ENCODE measurements around the gene DNAAF5.

The DNAAF5 gene

GRCh38 chr7:726084-726853 is at the start of gene DNAAF5:
TSS of gene DNAAF5 (plus strand) at chr7:726699. CDS start at chr7:726721, 22 bp downstream.
- peak; percentile 73 to 80 for DNase-seq (ENCODE audit: low read depth in 2 of 2, low spot score in 1 of 2)

DNA sequence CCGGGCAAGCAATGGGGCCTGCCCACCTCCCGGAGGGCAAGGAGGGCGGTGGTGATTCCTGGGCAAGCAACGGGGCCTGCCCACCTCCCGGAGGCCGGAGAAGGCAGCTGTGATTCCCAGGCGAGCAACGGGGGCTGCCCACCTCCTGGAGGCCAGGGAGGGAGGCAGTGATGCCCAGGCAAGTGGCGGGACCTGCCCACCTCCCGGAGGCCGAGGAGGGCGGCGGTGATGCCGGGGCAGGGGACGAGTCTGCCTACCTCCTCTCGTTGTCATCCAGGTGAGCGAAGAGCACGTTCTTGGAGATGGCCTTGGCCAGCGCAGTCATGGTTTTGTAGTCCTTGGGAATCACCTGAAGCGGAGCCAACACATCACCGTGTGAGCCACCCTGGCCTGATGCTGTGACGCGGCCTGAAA is 49.5 kb upstream of the DNAAF5 start:
- DNase-seq (ENCODE audit: low read depth in 2 of 2, low spot score in 1 of 2): no peak

- DNase-seq (ENCODE audit: low read depth in 2 of 2, low spot score in 1 of 2): no peak
Measured at GRCh38 chr7:680411-681127, 45.9 kb upstream of the DNAAF5 start.

GRCh38 chr7:681551-682307 is 44.8 kb upstream of the DNAAF5 start:
- DNase-seq (ENCODE audit: low read depth in 2 of 2, low spot score in 1 of 2): no peak

DNA sequence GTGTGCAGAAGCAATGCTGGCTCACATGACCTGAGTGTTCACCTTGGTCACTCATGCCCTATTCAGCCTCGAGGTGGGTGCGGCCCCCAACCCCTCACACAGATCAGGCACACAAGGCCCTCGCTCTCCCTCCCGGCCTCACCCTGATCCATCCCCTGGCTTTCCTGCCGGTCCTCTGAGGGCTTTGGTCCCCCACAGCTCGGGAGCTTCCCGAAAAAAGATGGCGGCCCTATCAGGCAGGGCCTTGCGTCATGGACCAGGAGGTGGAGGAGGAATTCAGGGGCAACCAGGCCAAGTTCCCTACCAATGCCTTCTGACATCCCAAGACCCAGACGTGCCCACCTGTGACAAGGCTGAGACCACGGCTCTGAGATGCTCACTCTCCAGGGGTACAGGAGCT is 43.7 kb upstream of the DNAAF5 start:
- no peak for DNase-seq (ENCODE audit: low read depth in 2 of 2, low spot score in 1 of 2)

DNA sequence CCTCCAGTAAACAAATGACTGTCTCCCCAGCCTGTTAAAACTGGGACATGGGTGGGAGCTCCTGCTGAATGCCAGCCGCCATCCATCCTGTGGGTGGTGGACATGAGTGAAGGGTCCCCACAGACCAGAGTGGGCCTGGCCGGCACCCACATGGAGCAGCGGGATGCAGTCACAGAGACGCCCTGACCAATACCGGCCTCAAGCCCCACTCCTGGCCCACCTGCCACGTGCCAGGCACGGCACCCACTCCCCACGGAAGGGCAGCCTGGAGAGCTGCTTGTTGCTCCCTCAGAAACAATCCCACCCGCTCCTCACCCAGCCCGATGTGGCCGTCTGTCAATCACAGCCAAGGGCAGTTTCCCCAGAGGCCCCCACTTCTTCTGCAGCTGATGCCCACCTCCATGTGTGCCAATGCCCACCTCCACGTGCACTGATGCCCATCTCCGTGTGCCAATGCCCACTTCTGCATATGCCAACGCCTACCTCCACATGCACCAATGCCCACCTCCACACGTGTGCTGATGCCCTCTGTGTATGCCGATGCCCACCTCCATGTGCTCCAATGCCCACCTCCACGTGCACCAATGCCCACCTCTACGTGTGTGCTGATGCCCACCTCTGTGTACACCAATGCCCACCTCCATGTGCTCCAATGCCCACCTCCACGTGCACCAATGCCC is 42.8 kb upstream of the DNAAF5 start:
- no peak for DNase-seq (ENCODE audit: low read depth in 2 of 2, low spot score in 1 of 2)

GRCh38 chr7:684416-684815 is 42.1 kb upstream of the DNAAF5 start:
- DNase-seq (ENCODE audit: low read depth in 2 of 2, low spot score in 1 of 2): no peak

GRCh38 chr7:685540-685939 is 41.0 kb upstream of the DNAAF5 start:
- no peak for DNase-seq (ENCODE audit: low read depth in 2 of 2, low spot score in 1 of 2)

DNA sequence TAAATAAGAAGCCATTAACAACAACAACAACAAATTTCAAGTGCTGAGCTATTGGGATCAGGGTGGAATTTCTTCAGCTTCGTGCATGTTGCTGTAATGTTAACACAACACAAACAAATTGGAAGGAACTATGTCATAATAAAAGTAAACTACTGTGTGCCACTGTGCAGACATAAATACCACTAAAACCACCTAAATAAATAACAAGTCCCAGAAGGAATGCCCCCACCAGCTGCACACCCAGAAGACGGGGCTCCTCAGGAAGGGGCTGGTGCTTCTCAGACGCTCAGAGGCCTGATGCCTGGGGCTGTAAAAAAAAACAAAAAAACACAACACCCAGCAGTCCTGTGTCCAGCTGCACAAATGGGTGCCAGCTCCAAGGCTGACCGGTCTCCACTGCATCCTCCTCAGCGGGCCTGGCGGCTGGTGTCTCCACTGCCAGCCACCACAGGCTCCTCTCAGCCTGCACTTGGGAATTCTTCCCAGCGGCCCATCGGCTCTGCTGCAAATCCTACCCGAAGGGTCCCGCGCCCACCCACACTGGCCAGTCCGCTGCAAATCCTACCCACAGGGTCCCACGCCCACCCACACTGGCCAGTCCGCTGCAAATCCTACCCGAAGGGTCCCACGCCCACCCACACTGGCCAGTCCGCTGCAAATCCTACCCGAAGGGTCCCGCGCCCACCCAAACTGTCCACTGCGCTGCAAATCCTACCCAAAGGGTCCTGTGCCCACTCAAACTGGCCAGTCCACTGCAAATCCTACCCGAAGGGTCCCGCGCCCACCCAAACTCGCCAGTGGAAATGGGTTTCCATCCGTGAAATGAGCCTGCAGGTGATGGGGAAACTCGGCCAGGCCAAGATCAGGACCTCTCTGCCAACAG is 35.8 kb upstream of the DNAAF5 start:
- no peak for DNase-seq (ENCODE audit: low read depth in 2 of 2, low spot score in 1 of 2)

GRCh38 chr7:691361-692045 is 35.0 kb upstream of the DNAAF5 start:
- no peak for DNase-seq (ENCODE audit: low read depth in 2 of 2, low spot score in 1 of 2)

DNA sequence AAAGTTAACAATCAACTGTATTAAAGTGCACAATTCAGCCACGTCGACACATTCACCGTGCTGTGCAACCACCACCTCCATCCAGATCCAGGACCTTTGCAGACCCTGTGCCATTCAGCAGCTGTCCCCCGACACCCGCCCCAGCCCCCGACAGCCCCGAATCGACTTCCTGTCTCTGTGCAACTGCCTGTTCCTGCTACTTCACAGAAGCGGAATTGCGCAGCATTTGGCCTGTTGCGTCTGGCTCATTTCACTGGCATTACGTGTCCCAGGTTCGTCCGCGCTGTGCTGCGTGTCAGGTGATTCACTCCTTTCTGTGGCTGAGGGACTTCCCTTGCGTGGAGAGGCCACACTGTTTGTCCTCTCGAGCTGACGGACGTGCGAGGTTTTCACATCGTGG is 33.2 kb upstream of the DNAAF5 start:
- no peak for DNase-seq (ENCODE audit: low read depth in 2 of 2, low spot score in 1 of 2)

GRCh38 chr7:696426-696811 is 30.1 kb upstream of the DNAAF5 start:
- no peak for DNase-seq (ENCODE audit: low read depth in 2 of 2, low spot score in 1 of 2)

DNA sequence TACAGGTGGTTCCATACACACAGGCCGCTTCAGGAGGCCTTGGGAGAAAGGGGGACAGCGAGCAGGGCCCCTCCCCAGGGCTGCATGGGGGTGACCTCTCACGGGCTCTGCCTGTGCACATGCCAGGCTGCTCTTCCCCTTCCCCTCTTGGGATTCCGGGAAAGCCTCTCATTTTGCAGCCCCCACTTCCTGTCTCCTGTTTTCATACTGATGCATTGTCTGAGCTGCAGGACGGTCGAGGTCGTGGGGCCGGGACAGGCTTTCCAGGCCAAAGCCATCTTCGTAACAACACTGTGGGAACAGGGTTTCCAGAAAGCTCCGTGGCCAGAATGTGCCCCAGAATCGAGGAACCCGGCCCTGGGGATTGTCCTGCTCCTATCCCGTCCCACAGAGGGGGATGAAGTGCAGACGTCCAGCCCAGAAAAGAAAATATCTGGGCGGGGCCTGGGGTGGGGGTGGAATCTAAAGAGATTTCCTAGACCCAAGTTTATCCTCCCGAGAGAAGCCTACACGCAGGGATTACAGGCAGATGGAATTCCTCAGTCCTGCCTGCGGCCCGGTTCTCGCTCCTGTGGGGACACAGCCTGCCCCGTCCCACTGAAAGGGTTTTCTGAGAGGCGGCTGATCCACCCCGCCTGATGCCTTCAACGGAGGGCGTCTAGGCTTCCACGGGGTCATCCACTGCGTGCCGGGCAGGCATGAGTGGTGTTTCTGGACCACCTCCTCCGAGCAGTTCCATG is 29.5 kb upstream of the DNAAF5 start:
- no peak for DNase-seq (ENCODE audit: low read depth in 2 of 2, low spot score in 1 of 2)

GRCh38 chr7:698515-699475 is 27.7 kb upstream of the DNAAF5 start:
- DNase-seq (ENCODE audit: low read depth in 2 of 2, low spot score in 1 of 2): no peak

GRCh38 chr7:699476-700170 is 26.9 kb upstream of the DNAAF5 start:
- no peak for DNase-seq (ENCODE audit: low read depth in 2 of 2, low spot score in 1 of 2)

DNA sequence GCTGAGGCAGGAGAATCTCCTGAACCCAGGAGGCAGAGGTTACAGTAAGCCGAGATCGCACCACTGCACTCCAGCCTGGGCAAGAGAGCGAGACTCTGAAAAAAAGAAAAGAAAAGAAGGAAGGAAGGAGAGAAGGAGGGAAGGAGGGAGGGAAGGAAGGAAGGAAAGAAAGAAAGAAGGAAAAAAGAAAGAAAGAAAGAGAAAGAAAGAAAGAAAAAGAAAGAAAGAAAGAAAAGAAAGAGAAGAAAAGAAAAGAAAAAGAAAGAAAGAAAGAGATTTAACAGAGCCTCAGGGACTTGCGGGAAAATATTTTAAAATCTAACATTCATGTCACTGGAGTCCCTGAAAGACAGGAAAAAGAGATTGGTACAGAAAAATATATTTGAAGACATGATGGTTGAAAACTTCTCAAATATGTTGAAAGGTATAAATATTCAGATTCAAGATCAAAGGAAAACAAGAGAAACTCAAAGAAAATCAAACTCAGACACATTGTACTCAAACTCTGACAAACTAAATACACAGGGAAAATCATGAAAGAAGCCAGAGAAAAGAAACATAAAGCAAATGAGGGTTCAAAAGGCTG is 25.3 kb upstream of the DNAAF5 start:
- no peak for DNase-seq (ENCODE audit: low read depth in 2 of 2, low spot score in 1 of 2)

GRCh38 chr7:703049-703448 is 23.4 kb upstream of the DNAAF5 start:
- no peak for DNase-seq (ENCODE audit: low read depth in 2 of 2, low spot score in 1 of 2)
